GM19328 (cell line): Measurements from ENCODE around the gene FOXD2.

Experiments used
- ATAC-seq: cut with Tn5 transposase; IDR thresholded peaks from one replicate; pipeline ENCODE4 v1.9.1; 2021; ENCODE audit warnings: mild to moderate bottlenecking, moderate library complexity; ENCODE audit not compliant: unreplicated experiment

Gene FOXD2

DNA sequence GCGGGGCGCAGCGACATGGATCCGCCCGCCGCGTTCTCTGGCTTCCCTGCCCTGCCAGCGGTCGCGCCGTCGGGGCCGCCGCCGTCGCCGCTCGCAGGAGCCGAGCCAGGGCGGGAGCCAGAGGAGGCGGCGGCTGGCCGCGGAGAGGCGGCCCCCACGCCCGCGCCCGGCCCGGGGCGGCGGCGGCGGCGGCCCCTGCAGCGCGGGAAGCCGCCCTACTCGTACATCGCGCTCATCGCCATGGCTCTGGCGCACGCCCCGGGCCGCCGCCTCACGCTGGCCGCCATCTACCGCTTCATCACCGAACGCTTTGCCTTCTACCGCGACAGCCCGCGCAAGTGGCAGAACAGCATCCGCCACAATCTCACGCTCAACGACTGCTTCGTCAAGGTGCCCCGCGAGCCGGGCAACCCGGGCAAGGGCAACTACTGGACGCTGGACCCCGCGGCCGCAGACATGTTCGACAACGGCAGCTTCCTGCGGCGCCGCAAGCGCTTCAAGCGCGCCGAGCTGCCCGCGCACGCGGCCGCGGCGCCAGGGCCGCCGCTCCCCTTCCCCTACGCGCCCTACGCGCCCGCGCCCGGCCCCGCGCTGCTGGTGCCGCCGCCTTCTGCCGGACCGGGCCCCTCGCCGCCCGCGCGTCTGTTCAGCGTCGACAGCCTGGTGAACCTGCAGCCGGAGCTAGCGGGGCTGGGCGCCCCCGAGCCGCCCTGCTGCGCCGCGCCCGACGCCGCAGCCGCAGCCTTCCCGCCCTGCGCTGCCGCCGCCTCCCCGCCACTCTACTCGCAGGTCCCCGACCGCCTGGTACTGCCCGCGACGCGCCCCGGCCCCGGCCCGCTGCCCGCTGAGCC, 21.3 kb upstream of the FOXD2 start:
- ATAC-seq, result no peak

DNA sequence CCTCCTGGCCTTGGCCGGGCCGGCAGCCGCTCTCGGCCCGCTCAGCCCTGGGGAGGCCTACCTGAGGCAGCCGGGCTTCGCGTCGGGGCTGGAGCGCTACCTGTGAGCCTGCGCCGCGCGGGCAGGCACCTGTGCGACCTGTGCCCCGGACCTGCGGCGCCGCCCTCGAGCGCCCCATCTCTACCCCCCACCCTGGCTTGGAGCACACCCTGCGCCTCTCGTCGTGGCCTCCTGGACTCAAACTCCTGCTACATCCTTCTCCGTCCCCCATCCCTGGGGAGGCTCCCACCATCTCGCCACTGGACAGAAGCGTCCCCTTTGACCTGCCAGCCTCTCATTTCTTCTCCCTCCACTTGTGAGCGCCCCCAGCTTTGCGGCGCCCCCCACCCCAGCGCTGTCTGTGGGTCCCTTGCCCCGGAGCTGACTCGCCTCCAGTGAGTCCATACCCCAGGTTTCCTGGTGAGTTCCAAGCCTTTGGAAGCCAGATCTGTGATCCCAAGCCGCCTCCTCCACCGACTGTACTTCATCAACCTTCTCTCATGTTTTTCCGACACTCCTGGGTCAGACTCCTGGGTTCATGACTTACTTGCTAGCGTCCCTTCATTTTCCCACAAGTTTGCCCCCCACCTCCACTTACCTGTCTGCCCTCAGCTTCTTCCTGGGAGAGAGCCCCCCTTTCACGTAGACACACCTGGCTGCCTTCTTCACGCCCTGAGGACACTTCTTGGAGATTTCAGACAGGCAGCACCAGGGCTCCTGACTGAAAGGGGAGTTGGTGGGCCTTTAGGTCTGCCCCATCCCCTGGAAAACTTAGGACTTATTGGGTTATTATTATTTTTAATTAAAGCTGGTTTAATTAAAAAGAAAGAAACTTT, 20.4 kb upstream of the FOXD2 start:
- no peak for ATAC-seq

DNA sequence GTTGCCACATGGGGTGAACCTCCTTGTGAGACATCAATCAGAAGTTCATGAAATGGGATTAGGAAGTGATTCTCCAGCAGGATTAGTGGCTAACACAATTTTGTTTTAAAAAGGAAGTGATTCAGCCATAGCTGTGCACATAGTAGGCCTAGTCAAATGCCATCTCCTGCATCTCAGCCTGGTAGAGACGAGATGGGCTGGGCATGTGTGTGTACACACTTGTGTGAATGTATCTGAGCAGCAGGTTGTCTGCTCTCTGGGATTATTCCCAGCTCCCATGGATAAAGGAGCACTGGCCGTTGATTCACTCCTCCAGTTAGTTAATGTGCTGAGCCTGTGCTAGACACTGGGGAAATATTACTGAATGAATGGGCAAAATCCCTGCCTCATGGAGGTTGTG, 19.7 kb upstream of the FOXD2 start:
- ATAC-seq, result no peak

DNA sequence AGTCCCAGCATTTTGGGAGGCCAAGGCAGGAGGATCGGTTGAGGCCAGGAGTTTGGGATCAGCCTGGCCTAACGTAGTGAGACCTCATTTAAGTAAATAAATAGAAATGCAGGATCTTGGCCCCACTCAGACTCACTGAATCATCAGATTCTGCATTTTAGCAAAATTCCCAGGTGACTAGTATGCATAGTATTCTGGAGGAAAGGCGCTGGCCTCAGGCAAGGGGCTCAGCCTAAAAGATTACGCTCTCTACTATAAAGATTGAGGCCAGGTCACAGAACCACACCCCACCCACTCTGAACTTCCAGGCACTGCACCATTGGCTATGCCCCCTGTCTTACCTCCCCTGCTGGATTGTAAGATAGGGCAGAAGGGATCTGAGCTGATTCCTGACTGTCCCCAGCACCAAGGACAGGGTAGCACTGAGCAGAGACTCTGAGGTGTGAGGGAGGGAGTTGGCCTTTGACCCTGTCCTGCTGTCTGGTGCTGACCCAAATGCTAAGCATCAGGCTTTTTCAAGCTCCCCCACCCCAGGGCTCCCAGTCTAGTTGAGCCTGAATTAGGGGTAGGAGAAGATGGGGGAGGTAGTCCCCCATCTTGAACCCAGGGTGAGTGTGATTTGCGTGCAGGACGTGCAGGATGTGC, 19.0 kb upstream of the FOXD2 start:
- no peak for ATAC-seq

DNA sequence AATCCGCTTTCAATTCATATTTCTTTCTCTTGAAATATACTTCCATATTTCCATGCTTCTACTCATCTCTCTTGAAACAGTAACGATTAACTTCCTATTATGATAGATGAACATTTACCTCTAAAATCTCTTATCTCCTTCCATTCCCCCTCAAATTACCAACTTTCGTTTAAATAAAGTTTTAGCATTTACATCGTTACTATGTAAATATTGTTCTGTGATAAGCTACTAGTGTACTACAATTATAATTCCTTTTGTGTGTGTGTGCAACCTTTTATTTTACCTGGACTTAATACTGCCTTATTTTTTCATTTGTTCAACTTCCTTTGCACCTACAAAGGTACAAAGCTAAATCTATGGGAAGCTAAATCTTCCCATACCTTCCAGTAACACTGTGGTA, 17.3 kb upstream of the FOXD2 start:
- ATAC-seq, result no peak

DNA sequence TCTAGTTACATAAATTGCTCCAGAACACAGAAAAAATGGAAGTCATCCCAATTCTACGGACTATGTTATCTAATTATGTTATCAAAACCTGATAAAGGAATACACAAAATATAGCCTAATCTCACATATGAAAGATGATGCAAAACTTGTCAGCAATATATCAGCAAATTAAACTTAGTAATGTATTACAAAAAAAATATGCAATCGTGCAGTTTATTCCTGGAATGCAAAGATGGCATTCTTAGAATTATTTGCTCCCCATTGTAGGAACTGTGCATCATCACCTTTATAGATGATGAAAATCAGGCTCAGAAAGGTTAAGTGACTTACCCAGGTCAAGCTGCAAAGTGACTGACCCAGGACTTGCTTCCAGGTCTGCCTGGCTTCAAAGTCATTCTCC, 14.0 kb upstream of the FOXD2 start:
- ATAC-seq, result no peak

DNA sequence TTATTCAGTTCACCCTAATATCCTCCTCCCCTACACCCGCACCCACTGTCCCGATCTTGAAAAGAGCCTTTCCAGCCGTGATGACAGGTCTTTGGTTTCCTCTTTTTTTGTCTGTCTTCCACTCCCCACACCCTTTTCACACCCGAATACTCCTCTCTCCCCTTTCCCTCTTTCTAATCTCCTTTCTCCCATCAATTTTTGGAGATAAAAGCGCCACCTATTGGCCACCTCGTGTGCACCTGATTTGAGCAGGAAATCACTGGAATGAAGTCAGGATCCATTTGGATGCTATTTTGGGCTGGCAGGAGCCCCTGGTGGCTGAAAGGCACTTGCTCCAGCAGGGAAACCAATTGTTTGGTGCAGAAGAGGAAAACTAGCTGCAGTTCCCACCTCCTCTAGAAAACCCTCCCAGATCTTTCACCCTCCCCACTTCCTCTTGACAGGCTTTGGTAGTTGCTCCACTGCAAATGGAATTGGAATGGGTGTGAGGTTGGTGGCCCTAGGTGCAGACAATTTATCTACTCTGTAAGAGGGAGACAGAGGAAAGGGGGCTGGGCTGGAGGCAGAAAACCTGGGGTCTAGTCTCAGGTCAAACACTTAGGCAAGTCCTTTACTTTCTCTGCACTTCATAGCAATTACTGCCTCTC, 13.4 kb upstream of the FOXD2 start:
- no peak for ATAC-seq

DNA sequence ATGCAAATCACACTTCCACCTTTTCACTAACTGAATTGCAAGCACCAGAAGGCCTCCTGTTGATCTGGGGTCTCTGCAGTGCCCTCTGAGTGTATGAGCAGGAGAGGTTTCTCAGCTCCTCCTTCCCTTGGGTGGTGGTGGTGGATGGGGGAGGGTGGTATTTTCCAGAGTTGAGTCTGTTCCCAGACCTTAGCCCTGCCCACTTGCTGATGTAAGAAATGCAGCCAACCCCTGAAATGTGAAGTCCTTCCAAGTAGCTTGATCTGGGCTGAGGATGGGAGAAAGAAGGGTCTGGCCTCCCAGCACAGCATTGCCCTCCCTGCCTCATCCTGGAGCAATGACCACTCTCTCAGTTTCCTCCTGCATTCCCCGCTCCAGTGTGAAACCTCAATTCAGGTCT, 6.3 kb upstream of the FOXD2 start:
- ATAC-seq, result no peak

DNA sequence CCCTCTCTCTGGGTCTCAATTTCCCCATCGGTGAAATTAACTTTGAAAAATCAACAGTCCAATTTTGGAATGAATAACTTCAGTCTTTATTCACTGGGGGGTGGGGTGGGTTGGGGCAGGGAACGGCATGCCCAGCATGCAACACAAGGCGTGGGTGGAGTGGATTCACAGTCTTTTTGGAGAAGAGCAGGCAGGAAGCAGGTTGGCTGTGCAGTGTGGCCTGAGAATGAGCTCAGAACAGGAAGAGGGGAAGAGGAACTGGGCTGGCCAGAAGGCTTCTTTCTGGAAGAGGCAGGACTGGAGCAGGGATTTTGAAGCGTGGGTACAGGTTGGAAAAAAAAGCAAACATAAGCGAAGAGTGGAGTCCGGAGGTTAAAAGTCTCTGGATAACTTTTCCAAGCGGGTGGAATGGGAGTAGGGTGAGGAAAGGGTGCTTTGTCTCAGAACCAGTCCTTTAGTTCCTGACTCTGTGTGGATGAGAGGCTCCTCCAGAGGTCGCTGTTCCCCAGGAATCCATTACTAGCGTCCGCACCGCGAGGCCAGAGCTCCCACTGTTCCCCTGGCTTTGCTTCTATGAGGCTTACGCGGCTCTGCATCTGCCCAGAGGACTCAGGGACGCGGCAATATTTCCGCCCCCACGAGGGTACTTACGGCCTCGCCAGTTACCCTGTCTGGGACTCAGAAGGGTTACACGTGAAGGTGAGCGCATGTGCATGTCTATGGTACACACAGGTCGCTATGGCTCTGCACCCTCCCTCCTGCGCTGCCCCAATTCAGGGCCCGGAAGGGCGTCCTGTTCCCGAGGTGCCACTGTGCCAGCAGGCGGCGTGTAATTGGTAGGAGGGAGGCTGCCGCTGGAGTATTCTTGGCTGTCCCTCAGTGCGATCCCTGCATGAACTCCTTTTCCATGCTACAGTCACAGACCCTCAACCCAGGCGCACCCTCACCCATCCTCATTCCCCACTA, 5.5 kb upstream of the FOXD2 start:
- no peak for ATAC-seq

DNA sequence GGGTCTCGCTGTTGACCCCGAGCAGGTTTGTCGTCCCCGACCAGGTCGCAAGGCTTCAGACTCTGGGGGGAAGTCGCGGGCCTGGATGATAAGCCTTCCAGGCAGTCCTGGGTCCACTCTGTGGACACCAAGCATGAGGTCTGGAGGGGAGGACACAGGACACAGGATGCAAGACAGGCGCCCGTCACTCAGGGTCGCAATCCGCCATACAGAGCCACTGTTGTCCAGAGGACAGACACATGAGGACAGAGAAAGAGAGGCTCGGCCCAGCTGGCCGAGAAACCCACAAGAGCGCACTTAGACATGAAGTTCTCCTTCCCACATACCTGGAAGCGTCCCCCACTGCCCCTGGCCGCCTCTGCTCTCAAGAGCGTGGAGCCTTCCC, 4.8 kb upstream of the FOXD2 start:
- ATAC-seq, result no peak

DNA sequence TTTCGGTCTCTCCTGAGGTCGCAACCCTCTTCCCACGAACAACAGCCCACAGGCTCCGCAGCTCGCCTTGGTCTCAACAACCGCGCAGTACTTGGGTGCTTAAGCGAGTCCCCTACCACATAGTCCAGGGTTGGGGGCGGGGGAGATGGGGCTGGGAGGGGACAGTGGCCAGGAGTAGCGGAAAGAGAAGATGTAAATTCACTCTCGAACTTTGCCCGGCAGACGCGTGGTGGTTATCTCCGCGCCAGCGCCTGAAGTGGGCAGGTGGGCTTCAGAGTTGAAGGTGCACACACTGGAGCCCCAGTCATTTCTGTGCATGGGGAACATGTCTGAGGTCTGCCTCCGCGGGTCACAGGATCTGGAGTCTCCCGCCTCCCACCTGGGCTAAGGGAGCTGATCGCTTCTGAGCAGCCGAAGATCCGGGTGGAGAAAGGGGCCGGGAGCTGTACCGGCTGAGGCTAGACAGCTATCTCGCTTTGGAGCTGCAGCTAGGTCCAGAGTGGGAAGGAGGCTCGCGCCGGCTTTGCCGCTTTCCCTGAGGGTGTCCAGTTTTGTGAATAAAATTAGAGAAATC, 4.3 kb upstream of the FOXD2 start:
- no peak for ATAC-seq

DNA sequence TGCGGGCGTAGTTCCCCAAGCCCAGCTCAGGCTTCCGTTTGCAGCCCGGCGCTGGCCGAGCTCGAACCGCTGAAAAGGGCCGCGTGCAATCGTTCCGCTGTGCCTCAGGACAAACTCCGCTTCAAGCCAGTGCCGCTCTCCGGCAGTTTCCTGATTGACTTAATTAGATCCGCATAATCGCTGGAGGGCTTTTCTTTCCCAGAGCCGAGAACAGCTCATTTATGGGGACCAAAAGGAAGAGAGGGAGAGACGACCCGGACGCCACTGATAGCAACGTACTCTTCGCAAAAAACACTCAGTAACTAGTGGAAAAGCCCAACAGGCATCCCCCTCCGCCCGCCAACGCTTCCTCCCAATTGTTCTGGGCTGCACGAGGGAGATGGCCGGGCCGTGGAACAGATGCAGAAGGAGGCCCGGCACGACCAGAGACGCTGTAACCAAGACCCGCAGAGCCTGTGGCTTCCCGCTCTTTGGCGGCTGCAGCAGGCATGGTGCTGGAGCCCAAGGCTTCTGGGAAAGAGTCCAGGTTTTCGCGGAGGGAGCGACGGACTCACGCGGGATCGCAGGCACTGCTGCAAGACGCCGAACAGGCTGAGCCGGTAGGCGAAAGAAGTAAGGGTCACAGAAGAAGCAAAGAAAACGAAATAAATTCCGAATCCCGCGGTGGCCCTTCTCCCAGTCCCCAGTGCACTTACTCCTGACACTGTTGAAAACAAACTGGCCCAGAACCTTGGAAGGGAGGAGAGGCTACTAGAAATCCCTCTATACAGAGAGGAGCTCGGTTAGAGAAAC, 3.6 kb upstream of the FOXD2 start:
- no peak for ATAC-seq

DNA sequence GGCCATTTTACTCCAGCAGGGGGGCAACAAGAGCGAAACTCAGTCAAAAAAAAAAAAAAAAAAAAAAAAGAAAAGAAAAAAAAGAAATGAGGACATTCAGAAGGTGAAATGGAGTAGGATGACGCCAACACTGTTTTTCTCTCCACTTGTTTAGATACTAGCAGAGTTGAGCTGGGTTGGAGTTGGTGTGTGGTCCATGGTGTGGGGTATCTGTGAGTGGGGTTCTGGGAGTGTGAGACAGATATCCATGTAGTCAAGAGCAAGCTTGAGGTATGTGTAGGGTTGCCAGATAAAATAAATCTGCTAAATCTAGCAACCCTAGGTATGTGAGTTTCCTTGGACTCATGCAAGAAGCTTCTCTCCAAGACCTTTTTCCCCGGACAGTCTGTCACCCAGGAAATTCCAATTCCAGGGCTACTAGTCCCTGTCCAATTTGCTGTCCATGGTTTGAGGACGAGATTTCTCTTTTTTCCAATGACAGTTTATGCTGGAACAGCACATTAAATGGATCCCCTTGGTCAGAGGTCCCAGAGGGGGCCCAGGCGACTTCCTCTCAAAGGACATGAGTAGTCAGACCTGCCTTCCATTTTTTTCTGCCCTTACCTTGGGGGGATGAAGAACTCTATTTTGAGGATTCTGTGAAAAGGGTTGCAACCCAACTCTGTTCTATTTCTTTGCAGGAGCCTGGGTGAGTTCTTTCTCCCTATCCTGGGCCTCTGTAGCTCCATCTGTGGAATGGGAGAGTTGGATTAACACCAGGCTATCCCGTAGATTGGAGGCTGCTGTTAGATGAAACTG, 2.1 kb upstream of the FOXD2 start:
- no peak for ATAC-seq

DNA sequence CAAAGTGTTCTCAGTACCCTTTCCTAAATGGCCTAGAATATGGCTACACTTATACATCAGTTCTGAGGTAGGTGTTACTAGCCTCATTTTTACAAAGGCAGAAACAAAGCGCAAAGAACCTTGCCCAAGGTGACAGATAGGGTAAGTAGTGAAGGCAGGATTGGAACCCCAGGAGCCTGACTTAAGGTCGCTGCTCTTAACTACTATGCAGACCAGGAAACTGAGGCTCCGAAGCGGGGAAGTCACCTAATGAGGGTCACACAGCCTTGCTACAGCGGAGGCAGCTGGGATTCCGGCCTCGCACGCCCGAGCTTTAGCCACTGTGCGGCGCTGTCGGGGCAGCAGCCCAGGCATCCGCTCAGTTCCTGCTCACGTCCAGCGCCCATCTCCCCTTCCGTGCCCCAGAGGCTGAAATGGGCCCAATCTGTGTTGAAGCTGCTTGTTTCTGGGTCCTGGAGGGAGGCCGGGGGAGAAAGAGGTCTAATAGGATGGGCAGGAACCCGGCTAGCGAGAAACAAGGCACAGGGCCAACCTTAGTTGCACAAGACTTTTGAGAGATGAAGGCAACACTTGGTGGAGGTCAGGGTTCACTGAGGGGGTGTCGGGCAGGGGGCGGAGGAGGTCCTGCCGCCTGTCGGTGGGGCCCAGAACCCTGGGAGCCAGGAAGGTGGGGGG, 1.4 kb upstream of the FOXD2 start:
- ATAC-seq, result peak; percentile 33

DNA sequence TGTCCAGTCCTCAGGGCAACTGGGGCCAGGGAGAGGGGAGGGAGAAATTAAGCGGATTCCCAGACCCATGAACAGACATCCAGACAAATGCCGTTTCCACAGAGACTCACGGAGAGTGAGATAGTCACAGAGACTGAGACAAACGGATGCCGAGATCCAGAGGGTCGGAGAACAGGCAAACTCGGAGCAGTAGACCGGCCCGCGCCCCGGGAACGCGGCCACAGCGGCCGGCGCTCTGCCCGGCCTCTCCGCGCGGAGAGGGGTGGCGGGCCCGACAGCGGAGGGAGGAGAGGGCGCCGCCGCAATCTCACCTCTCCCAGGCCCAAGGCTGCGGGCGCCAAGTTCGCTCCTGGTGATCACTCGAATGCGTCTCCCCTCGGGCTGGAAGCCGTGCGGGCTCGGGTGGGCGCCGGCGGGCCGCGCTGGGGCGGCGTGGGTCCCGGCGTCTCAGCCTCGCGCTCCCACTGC, 831 bp upstream of the FOXD2 start:
- peak; percentile 23 for ATAC-seq

DNA sequence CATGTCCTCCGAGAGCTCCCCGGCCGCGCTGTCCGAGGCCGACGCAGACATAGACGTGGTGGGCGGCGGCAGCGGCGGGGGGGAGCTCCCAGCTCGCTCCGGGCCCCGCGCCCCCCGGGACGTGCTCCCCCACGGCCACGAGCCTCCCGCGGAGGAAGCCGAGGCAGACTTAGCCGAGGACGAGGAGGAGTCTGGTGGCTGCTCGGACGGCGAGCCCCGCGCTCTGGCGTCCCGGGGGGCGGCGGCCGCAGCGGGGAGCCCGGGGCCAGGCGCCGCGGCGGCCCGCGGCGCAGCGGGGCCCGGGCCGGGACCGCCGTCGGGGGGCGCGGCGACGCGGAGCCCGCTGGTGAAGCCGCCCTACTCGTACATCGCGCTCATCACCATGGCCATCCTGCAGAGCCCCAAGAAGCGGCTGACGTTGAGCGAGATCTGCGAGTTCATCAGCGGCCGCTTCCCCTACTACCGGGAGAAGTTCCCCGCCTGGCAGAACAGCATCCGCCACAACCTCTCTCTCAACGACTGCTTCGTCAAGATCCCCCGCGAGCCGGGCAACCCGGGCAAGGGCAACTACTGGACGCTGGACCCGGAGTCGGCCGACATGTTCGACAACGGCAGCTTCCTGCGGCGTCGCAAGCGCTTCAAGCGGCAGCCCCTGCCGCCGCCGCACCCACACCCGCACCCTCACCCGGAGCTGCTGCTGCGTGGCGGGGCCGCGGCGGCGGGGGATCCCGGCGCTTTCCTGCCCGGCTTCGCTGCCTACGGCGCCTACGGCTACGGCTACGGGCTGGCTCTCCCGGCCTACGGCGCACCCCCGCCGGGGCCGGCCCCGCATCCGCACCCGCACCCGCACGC, 547 bp downstream of the FOXD2 start:
- no peak for ATAC-seq
